Hematopoietic multipotent progenitor cell treated with erythropoietin and hydrocortisone succinate and interleukin-3 and kit ligand, for 17 days (in vitro differentiated cells): ENCODE data around the gene LMBRD1.
A peak's percentile ranks its signal among the peaks of the same experiment; 100 is the strongest.
"Not testable (repeated sequence)": the region's sequence is repeated elsewhere in the genome, so short reads cannot be mapped to it uniquely, and the experiment has no call there.

Source experiments
- DNase-seq: peaks from one replicate; pipeline ENCODE4 v3.0.0-alpha.2; 2015; ENCODE audit warnings: low spot score

LMBRD1 gene

GRCh38 chr6:69796642-69797390, at the start of gene LMBRD1:
Gene LMBRD1, minus strand, starts transcription at chr6:69797010. Its CDS starts 129 bp downstream, at chr6:69796881.
- peak; percentile 97 for DNase-seq

- DNase-seq: no peak
These were observed 49.5 kb upstream of the LMBRD1 start for GRCh38 chr6:69846312-69846711.

- no peak for DNase-seq
These were observed 46.4 kb upstream of the LMBRD1 start for GRCh38 chr6:69843189-69843588.

GRCh38 chr6:69841862-69842261, 45.1 kb upstream of the LMBRD1 start:
- DNase-seq: no peak

GRCh38 chr6:69835414-69836179, 38.8 kb upstream of the LMBRD1 start:
- peak; percentile 18 for DNase-seq

GRCh38 chr6:69832558-69832957, 35.7 kb upstream of the LMBRD1 start:
- DNase-seq: no peak

- DNase-seq: no peak
These were observed 30.6 kb upstream of the LMBRD1 start for GRCh38 chr6:69827276-69827893.

- DNase-seq: no peak
These were observed 29.1 kb upstream of the LMBRD1 start for GRCh38 chr6:69825904-69826303.

GRCh38 chr6:69824355-69824754, 27.5 kb upstream of the LMBRD1 start:
- not testable (repeated sequence) for DNase-seq

- no peak for DNase-seq
These were observed 23.6 kb upstream of the LMBRD1 start for GRCh38 chr6:69820438-69820837.

GRCh38 chr6:69820018-69820417, 23.2 kb upstream of the LMBRD1 start:
- DNase-seq: no peak

GRCh38 chr6:69819138-69819537, 22.3 kb upstream of the LMBRD1 start:
- DNase-seq: no peak

- DNase-seq: no peak
These were observed 21.6 kb upstream of the LMBRD1 start for GRCh38 chr6:69818223-69818930.

GRCh38 chr6:69817358-69817757, 20.5 kb upstream of the LMBRD1 start:
- no peak for DNase-seq

- DNase-seq: no peak
These were observed 19.8 kb upstream of the LMBRD1 start for GRCh38 chr6:69816569-69816968.

- no peak for DNase-seq
These were observed 19.2 kb upstream of the LMBRD1 start for GRCh38 chr6:69816026-69816425.

GRCh38 chr6:69813508-69813907, 16.7 kb upstream of the LMBRD1 start:
- DNase-seq: no peak

GRCh38 chr6:69812746-69813427, 16.1 kb upstream of the LMBRD1 start:
- DNase-seq: no peak

- no peak for DNase-seq
These were observed 6.2 kb upstream of the LMBRD1 start for GRCh38 chr6:69802995-69803394.

- no peak for DNase-seq
These were observed 4.9 kb upstream of the LMBRD1 start for GRCh38 chr6:69801711-69802110.

- no peak for DNase-seq
These were observed 4.4 kb upstream of the LMBRD1 start for GRCh38 chr6:69801225-69801624.

- not testable (repeated sequence) for DNase-seq
These were observed 2.0 kb upstream of the LMBRD1 start for GRCh38 chr6:69798796-69799195.
